MM.1S (cell line): ENCODE data around the gene PARP3.

Source experiments
- EZH2 ChIP-seq: fragments of 300-600 bp; sonication (generic); optimal IDR thresholded peaks from 2 replicates; pipeline ENCODE3; 2017; ENCODE audit warnings: low read depth, mild to moderate bottlenecking, antibody characterized with exemption, low read length, mixed read lengths
- EZH2phosphoT487 ChIP-seq: fragments of 300-600 bp; sonication (generic); IDR thresholded peaks from 2 replicates; pipeline ENCODE4 v1.6.1; 2018; ENCODE audit warnings: antibody characterized with exemption, low read length
- TF ChIP-seq, protein P1 (sequence below): fragments of 300-600 bp; sonication (generic); IDR thresholded peaks from 2 replicates; pipeline ENCODE4 v1.5.1; 2016; ENCODE audit warnings: antibody characterized with exemption, low read length, mixed read lengths

DNA sequence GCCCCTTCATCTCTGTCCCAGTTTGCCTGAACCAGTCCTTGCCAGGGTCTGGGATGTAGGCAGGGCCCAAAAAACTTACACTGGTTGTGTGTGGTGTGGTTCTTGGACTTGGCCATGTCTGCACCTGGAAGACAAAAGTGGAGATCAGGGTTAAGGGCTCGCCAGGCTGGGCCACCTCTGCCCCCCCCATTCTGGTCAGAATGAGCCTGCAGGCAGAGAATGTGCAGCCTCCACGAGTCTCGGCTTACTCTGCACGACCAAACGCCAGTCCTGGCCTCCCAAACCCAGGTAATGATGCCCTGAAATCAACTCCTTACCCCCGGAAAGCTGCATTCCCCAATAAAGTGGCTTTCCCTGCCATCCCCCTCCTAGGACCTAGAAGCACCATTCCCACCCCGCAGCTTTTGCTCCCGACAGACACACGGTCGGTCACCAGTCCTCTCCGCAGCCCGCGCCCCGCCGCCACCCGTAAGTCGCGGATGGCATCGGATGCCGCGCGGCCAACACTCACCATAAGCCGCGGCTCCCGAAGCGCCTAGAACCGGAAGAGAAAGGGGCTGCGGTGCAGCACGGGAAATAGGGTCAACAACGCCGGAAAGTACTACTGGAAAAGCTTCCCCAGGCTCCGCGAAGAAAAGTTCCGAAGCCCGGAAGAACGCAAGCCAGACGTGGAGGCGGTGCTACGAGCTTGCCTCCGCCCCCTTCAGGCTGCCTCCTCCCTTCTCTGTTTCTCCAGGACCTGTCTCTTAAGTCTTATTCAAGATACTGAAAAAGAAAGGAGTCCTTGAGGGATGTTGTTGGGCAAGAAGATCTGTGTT lies 53.4 kb downstream of the PARP3 start, which contains the start of gene RPL29:
- TF ChIP-seq, protein P1, sequence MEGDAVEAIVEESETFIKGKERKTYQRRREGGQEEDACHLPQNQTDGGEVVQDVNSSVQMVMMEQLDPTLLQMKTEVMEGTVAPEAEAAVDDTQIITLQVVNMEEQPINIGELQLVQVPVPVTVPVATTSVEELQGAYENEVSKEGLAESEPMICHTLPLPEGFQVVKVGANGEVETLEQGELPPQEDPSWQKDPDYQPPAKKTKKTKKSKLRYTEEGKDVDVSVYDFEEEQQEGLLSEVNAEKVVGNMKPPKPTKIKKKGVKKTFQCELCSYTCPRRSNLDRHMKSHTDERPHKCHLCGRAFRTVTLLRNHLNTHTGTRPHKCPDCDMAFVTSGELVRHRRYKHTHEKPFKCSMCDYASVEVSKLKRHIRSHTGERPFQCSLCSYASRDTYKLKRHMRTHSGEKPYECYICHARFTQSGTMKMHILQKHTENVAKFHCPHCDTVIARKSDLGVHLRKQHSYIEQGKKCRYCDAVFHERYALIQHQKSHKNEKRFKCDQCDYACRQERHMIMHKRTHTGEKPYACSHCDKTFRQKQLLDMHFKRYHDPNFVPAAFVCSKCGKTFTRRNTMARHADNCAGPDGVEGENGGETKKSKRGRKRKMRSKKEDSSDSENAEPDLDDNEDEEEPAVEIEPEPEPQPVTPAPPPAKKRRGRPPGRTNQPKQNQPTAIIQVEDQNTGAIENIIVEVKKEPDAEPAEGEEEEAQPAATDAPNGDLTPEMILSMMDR = no peak
- TF ChIP-seq EZH2phosphoT487 (no peak), EZH2 (no peak)
